ENCODE measurements around the gene OR2A42.
"Not testable (repeated sequence)": the region's sequence is repeated elsewhere in the genome, so short reads cannot be mapped to it uniquely, and the experiment has no call there.

GRCh38 chr7:144183166-144183565 is 56.2 kb downstream of the OR2A42 start, which contains the start of gene CTAGE4:
- not testable (repeated sequence) for TF ChIP-seq EZH2 (IDR thresholded peaks at IDR 0.05; ENCODE audit: low read length, missing control alignments); CTCF (conservative IDR thresholded peaks at IDR 0.05 in 1 of 2, IDR thresholded peaks at IDR 0.05 in 1 of 2; ENCODE audit: low read depth in 1 of 2, low read length in 2 of 2)
